Activated CD8-positive, alpha-beta memory T cell treated with anti-CD3 and anti-CD28 coated beads for 4 hours (primary cell): ENCODE data around the gene FDX1.
A peak's percentile ranks its signal among the peaks of the same experiment; 100 is the strongest.
"Not testable (repeated sequence)": the region's sequence is repeated elsewhere in the genome, so short reads cannot be mapped to it uniquely, and the experiment has no call there.

Experiments
- DNase-seq, 2 donors: peaks; one replicate each; pipeline ENCODE4 v3.0.0-alpha.2; 2020; ENCODE audit warnings: low read depth in 2 of 2

FDX1 gene, protein sequence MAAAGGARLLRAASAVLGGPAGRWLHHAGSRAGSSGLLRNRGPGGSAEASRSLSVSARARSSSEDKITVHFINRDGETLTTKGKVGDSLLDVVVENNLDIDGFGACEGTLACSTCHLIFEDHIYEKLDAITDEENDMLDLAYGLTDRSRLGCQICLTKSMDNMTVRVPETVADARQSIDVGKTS

DNA sequence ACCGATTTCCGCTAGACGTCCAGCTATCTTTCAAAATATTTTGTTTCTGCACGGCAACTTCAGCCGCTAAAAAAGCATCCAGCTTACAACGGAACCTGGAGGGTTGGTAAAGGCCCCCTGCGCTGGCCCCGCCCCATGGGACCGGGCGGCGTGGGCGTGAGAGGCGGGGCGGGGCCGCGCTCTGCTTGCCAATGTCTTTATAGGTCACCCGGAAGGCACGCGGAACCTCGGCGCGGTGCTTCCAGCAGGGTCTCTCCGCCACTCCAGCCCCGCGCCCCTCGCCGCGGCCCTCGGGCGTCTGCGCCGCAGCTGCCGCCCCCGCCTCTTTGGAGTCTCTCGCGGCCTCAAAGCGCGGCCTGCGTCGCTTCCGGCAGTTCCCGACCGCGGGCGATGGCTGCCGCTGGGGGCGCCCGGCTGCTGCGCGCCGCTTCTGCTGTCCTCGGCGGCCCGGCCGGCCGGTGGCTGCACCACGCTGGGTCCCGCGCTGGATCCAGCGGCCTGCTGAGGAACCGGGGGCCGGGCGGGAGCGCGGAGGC lies at the start of gene FDX1:
FDX1 (plus strand) TSS at position 218 of the 536 bp plus-strand sequence; CDS start at position 391, 173 bp downstream.
- peak; percentile 71 to 76 for DNase-seq

- no peak for DNase-seq
These were observed 48.7 kb upstream of the FDX1 start for GRCh38 chr11:110380836-110381622.

DNA sequence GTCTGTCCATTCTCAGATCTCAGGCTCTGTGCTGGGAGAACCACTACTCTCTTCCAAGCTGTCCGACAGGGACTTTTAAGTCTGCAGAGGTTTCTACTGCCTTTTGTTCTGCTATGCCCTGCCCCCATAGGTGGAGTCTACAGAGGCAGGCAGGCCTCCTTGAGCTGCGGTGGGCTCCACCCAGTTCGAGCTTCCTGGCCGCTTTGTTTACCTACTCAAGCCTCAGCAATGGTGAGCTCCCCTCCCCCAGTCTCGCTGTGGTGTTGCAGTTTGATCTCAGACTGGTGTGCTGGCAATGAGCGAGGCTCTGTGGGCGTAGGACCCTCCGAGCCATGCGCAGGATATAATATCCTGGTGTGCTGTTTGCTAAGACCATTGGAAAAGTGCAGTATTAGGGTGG lies 41.5 kb upstream of the FDX1 start:
- not testable (repeated sequence) for DNase-seq

DNA sequence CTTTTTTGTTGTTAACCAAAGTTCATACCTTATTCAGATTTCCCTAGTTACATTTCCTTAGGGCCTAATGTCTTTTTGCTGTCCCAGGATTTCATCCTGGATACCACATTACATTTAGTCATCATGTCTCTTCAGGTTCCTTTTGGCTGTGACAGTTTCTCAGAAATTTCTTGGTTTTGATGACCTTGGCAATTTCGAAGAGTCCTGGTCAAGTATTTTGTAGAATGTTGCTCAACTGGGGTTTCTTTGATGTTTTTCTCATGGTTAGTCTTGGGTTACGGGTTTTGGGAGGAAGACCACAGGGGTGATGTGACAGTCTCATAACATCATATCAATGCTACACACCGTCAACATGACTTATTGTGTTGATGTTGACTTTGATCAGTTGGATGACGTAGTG lies 39.8 kb upstream of the FDX1 start:
- no peak for DNase-seq

GRCh38 chr11:110392056-110392455 lies 37.7 kb upstream of the FDX1 start:
- no peak for DNase-seq

DNA sequence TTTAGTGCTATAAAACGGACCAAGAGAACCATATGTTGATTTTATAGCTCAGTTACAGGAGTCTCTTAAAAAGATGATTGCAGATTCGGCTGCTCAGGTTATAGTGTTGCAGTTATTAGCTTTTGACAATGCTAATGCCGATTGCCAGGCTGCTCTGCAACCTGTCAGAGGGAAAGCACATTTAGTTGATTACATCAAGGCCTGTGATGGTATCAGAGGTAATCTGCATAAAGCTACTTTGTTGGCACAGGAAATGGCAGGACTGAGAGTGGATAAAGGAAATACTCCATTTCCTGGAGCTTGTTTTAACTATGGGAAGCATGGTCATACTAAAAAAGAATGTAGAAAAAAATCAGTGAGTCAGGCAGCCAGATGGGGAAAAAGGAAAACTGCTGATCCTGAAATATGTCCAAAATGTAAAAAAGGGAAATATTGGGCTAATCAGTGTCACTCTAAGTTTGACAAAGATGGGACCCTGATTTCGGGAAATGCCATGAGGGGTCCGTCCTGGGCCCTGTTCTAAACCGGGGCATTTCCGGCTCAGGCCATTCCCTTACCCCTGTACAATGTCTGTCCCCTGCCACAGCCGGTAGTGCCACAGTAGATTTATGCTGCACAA lies 32.0 kb upstream of the FDX1 start:
- DNase-seq, result not testable (repeated sequence)

DNA sequence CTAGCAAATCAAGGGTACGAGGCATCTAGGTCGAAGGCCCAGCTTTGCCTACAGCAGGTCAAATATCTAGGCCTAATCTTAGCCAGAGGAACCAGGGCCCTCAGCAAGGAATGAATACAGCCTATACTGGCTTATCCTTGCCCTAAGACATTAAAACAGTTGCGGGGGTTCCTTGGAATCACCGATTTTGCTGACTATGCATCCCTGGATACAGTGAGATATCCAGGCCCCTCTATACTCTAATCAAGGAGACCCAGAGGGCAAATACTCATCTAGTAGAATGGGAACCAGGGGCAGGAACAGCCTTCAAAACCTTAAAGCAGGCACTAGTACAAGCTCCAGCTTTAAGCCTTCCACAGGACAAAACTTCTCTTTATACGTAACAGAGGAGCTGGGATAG lies 26.2 kb upstream of the FDX1 start:
- not testable (repeated sequence) for DNase-seq

GRCh38 chr11:110405636-110406035 lies 24.1 kb upstream of the FDX1 start:
- not testable (repeated sequence) for DNase-seq

GRCh38 chr11:110407315-110407714 lies 22.4 kb upstream of the FDX1 start:
- DNase-seq, result no peak

DNA sequence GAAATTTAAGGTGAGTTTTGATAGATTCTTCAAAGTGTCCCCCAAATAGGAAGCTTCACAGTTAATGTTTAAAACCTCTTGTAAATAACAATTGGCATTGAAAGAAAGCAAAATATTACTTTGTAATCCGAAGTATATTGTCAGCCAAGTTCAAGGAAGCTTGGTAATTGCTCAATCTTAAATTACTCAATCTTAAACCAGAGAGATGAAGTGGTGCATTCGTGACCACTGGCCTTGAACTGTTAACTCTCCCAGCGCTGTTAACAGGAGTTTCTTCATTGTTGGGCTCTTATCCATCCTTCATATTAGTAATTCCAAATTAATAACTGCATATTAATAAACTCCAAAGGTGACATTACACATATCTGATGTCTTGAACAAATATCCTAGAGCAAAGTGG lies 20.6 kb upstream of the FDX1 start:
- no peak for DNase-seq

- no peak for DNase-seq
These were observed 19.1 kb upstream of the FDX1 start for GRCh38 chr11:110410651-110411050.

GRCh38 chr11:110415081-110415480 lies 14.7 kb upstream of the FDX1 start:
- DNase-seq, result no peak

- DNase-seq, result not testable (repeated sequence)
These were observed 8.1 kb upstream of the FDX1 start for GRCh38 chr11:110421658-110422057.

- no peak for DNase-seq
These were observed 7.3 kb upstream of the FDX1 start for GRCh38 chr11:110422306-110422905.

GRCh38 chr11:110424775-110425444 lies 4.8 kb upstream of the FDX1 start:
- no peak for DNase-seq

- DNase-seq, result no peak
These were observed 3.8 kb upstream of the FDX1 start for GRCh38 chr11:110425751-110426545.

DNA sequence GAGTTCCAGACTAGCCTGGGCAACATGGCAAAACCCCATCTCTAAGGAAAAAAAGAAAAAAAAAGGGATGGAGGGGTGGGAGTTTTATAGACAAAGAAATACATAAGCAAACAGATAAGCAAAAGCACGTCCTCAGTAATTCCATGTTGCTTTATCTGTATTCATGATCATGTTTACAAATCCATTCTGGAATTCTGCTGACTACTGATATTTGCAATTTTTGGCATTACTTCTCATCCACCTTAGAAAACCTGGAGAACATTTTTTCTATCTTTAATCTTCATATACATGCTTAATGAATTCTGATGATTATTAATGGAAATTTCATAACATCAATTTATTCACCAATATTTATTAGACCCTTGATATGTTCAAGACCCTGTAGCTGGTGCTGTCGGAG lies 1.7 kb upstream of the FDX1 start:
- no peak for DNase-seq

- no peak for DNase-seq
These were observed 605 bp upstream of the FDX1 start for GRCh38 chr11:110428956-110429730.

DNA sequence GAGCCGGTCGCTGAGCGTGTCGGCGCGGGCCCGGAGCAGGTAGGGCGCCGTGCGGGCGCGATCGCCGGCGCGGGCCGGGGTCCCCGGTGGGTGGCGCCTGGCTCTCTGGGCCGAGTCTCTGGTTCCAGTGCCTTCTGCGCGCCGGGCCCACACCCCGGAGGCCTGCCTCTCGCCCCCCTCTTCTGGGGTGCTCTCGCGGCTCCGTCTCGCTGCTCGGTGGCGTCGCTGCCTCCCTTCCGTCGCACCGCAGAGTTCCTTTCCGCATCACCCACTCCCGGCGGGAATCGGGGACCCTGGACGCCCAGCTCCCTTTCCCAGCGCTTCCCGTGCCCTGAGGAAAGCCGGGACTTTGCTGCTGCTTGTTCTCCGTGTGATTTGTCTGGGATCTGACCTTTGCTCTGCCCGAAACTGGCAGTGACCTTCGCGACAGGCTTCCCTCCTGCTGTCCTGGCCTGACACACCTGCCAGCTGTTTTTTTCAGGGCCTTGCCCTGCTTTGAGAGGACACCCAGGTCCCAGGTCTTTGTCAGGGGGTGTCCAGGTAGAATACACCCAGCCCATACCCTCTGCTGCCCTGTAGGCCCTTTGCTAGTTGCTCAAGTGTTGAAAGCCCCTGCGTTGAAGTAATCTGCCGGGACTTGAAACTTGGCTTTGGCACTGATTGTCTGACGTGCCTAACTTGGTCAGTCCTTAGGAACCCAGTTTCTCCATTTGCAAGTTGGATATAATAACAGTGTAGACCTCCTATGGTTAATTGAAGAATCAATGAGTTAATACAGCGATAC lies 711 bp downstream of the FDX1 start:
- peak in 1 of 2 donors; percentile 17 for DNase-seq
